Gastrocnemius medialis (tissue), 4 donors: Measurements from ENCODE around the gene ITGA4.

Source experiments
- CTCF ChIP-seq, 5 experiments: fragments of 450-650 bp in 3 of 5; fragments of 200-600 bp in 2 of 5; sonication (generic) in 2 of 5; IDR thresholded peaks in 4 of 5; conservative IDR thresholded peaks in 1 of 5; 1 replicate in 4 of 5; 2 replicates in 1 of 5; pipeline ENCODE4 v1.5.1; 2016 to 2019; ENCODE audit warnings: antibody characterized with exemption in 5 of 5, mild to moderate bottlenecking in 3 of 5, moderate library complexity in 3 of 5
- POLR2A ChIP-seq, 2 donors: fragments of 450-650 bp; IDR thresholded peaks; one replicate each; pipeline ENCODE4 v1.6.1; 2017; ENCODE audit warnings: antibody characterized with exemption in 2 of 2, mild to moderate bottlenecking in 2 of 2, moderate library complexity in 2 of 2

GRCh38 chr2:181499231-181499630, 42.0 kb downstream of the ITGA4 start:
- TF ChIP-seq CTCF (IDR thresholded peaks at IDR 0.05 in 4 of 5, conservative IDR thresholded peaks at IDR 0.05 in 1 of 5) (no peak), POLR2A (IDR thresholded peaks at IDR 0.05) (no peak)
